Measurements from ENCODE around the gene BCAS3. TPM values are rescaled to one million over a fixed set of nuclear protein-coding genes. Genes with fewer than 3 reads are reported as not detected.

Gene BCAS3
- total and polyA plus RNA-seq, 2 donors (not counting 1 experiment from before 2014, with no cell fraction given) = 13.9 to 73.4 TPM

DNA sequence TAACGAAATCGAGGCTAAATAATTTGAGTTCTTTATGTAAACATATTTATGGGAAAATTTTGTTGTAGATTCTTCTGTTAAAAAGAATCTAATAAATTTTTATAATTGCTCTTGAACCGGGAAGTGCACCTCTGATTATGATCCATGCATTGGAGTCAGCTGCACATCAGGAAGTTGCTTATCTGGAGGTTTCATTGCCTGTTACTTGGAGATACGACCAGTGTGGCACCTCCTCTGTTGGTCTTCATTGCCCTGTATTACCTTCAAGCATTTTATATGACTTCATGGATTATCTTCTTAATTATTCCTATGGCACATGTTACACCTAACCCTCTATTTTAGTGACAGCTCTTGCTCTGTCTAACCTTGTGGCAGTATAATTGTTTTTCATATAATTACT is 409.4 kb downstream of the BCAS3 start:
- Histone ChIP-seq H3K4me1 (ENCODE audit: control insufficient read depth in 2 of 2, insufficient read depth in 2 of 2, low read length in 2 of 2) (no peaks in the 10 kb centered on the region), H3K27me3 (replicated peaks in 1 of 4; ENCODE audit: control extremely low read depth in 1 of 4, control insufficient read depth in 3 of 4, insufficient read depth in 4 of 4, low read length in 3 of 4) (no peaks in the 10 kb centered on the region), H4K20me1 (ENCODE audit: control insufficient read depth, insufficient read depth, low read length, poor library complexity, severe bottlenecking) (no peaks in the 10 kb centered on the region), H3K9me3 (ENCODE audit: control extremely low read depth in 1 of 3, control insufficient read depth in 2 of 3, insufficient read depth in 1 of 3, low read length in 2 of 3) (peaks cover 0 to 5% (median 0%) of the 10 kb centered on the region in 3 donors), H3K9ac (ENCODE audit: low read length) (no peak overlapping the region), H3K27ac (ENCODE audit: low read length in 2 of 2) (no peak overlapping the region), H3K36me3 (replicated peaks in 1 of 2; ENCODE audit: control extremely low read depth in 1 of 2, control insufficient read depth in 1 of 2, extremely low read depth in 1 of 2, insufficient read depth in 2 of 2, low read length in 1 of 2) (no peaks in the 10 kb centered on the region), H3K4me3 (ENCODE audit: control extremely low read depth in 1 of 5, extremely low read depth in 1 of 5, insufficient read depth in 1 of 5, low read depth in 2 of 5, low read length in 4 of 5) (no peak overlapping the region), H3K4me2 (replicated peaks; ENCODE audit: low read depth, low read length, poor library complexity, severe bottlenecking) (no peak overlapping the region), H2AFZ (ENCODE audit: insufficient read depth, low read depth, low read length, poor library complexity, severe bottlenecking) (no peak overlapping the region), H3K79me2 (ENCODE audit: control insufficient read depth, insufficient read depth, low read length) (no peaks in the 10 kb centered on the region)
- intact Hi-C loops (cut with micrococcal nuclease) = no loop called here
- Mint-ChIP-seq H3K27me3 (no peaks in the 10 kb centered on the region), H3K9me3 (ENCODE audit: insufficient read depth) (peaks cover 8% of the 10 kb centered on the region), H3K4me1 (no peaks in the 10 kb centered on the region), H3K27ac (no peak overlapping the region), H3K4me3 (no peak overlapping the region)
- CTCF ChIA-PET = no interaction called here
- no peak for DNase-seq
- POLR2A ChIA-PET = no interaction called here
- no CpG with 5 or more reads among the region's 4 CpGs for WGBS (ENCODE audit: insufficient coverage)
- TF ChIP-seq EZH2 (IDR thresholded peaks at IDR 0.05; ENCODE audit: borderline replicate concordance, insufficient read depth, low read depth, low read length, poor library complexity, severe bottlenecking) = no peak
- TF ChIP-seq, protein P1, sequence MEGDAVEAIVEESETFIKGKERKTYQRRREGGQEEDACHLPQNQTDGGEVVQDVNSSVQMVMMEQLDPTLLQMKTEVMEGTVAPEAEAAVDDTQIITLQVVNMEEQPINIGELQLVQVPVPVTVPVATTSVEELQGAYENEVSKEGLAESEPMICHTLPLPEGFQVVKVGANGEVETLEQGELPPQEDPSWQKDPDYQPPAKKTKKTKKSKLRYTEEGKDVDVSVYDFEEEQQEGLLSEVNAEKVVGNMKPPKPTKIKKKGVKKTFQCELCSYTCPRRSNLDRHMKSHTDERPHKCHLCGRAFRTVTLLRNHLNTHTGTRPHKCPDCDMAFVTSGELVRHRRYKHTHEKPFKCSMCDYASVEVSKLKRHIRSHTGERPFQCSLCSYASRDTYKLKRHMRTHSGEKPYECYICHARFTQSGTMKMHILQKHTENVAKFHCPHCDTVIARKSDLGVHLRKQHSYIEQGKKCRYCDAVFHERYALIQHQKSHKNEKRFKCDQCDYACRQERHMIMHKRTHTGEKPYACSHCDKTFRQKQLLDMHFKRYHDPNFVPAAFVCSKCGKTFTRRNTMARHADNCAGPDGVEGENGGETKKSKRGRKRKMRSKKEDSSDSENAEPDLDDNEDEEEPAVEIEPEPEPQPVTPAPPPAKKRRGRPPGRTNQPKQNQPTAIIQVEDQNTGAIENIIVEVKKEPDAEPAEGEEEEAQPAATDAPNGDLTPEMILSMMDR (IDR thresholded peaks at IDR 0.05) = no peak
- ATAC-seq (ENCODE audit: low read depth) = no peak

DNA sequence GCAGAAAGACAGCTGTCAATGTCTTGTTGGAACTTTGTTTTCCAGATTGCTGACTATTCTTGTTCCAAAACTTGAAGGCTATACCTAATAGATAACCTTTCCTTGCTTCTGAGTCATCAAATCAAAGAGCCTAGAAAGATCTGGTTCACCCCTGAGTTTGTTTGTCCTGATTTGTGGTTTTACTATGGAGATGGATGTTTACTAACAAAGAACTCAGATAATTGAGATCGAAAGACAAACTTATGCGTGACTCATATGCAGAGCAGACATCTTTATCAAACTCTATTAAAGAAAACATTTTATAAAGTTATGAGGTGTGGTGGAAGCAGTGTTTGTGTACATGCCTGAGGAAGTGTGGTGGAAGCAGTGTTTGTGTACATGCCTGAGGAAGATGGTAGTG is 410.9 kb downstream of the BCAS3 start:
- Mint-ChIP-seq H3K9me3 (ENCODE audit: insufficient read depth) (peaks cover 10% of the 10 kb centered on the region), H3K4me1 (no peaks in the 10 kb centered on the region), H3K4me3 (no peak overlapping the region), H3K27ac (no peak overlapping the region), H3K27me3 (no peaks in the 10 kb centered on the region)
- ATAC-seq (ENCODE audit: low read depth) = no peak
- TF ChIP-seq EZH2 (IDR thresholded peaks at IDR 0.05; ENCODE audit: borderline replicate concordance, insufficient read depth, low read depth, low read length, poor library complexity, severe bottlenecking) = no peak
- TF ChIP-seq, protein P1 (IDR thresholded peaks at IDR 0.05) = no peak
- Histone ChIP-seq H3K36me3 (replicated peaks in 1 of 2; ENCODE audit: control extremely low read depth in 1 of 2, control insufficient read depth in 1 of 2, extremely low read depth in 1 of 2, insufficient read depth in 2 of 2, low read length in 1 of 2) (no peaks in the 10 kb centered on the region), H3K27me3 (replicated peaks in 1 of 4; ENCODE audit: control extremely low read depth in 1 of 4, control insufficient read depth in 3 of 4, insufficient read depth in 4 of 4, low read length in 3 of 4) (no peaks in the 10 kb centered on the region), H2AFZ (ENCODE audit: insufficient read depth, low read depth, low read length, poor library complexity, severe bottlenecking) (no peak overlapping the region), H3K79me2 (ENCODE audit: control insufficient read depth, insufficient read depth, low read length) (no peaks in the 10 kb centered on the region), H3K4me2 (replicated peaks; ENCODE audit: low read depth, low read length, poor library complexity, severe bottlenecking) (no peak overlapping the region), H3K9ac (ENCODE audit: low read length) (no peak overlapping the region), H3K4me1 (ENCODE audit: control insufficient read depth in 2 of 2, insufficient read depth in 2 of 2, low read length in 2 of 2) (no peaks in the 10 kb centered on the region), H3K9me3 (ENCODE audit: control extremely low read depth in 1 of 3, control insufficient read depth in 2 of 3, insufficient read depth in 1 of 3, low read length in 2 of 3) (peaks cover 0 to 8% (median 7%) of the 10 kb centered on the region in 3 donors), H3K4me3 (ENCODE audit: control extremely low read depth in 1 of 5, extremely low read depth in 1 of 5, insufficient read depth in 1 of 5, low read depth in 2 of 5, low read length in 4 of 5) (no peak overlapping the region), H4K20me1 (ENCODE audit: control insufficient read depth, insufficient read depth, low read length, poor library complexity, severe bottlenecking) (no peaks in the 10 kb centered on the region), H3K27ac (ENCODE audit: low read length in 2 of 2) (no peak overlapping the region)
- ChIA-PET POLR2A (no interaction called here), CTCF (no interaction called here)
- intact Hi-C loops (cut with micrococcal nuclease) = no loop called here
- no peak for DNase-seq
- no CpG with 5 or more reads among the region's 2 CpGs for WGBS (ENCODE audit: insufficient coverage)
